SK-N-SH (cell line): Measurements from ENCODE around the gene FLRT1. TPM values are rescaled to one million over a fixed set of nuclear protein-coding genes. Genes with fewer than 3 reads are reported as not detected.

Experiments
- CTCF ChIA-PET: fragments of 300-600, 350-600 bp; formaldehyde crosslinking; extraction: SDS; loops from one replicate; lab custom pipeline; 2021; lab: Yijun Ruan, JAX
- POLR2A ChIA-PET: fragments of 350-600 bp; sonication (Branson Sonifier 250); formaldehyde crosslinking; extraction: SDS; loops from one replicate; lab custom pipeline; 2020; ENCODE audit warnings: antibody characterized with exemption, inconsistent platforms; lab: Yijun Ruan, JAX
- DNase-seq: peaks from one replicate; pipeline ENCODE4 v3.0.0; 2012
- H2AFZ ChIP-seq: fragments of 200-600 bp; sonication (generic); 2 replicates; pipeline ENCODE4 v1.8.1; 2016; ENCODE audit warnings: antibody characterized with exemption, mild to moderate bottlenecking, low read depth
- H3F3A ChIP-seq: fragments of 200-600 bp; sonication (generic); replicated peaks from 2 replicates; pipeline ENCODE3; 2016; ENCODE audit warnings: antibody characterized with exemption, mild to moderate bottlenecking; ENCODE audit not compliant: insufficient read depth
- H3K27ac ChIP-seq, 2 experiments: fragments of 200-500 bp in 1 of 2; fragments of 200-600 bp in 1 of 2; sonication (Bioruptor generic) in 1 of 2; sonication (generic), shearing (Covaris generic) in 1 of 2; 2 replicates each; pipeline versions ENCODE4 v1.5.1 to v1.6.1; 2014 to 2016; ENCODE audit warnings: low read depth in 2 of 2, inconsistent platforms in 1 of 2, low read length in 1 of 2, mild to moderate bottlenecking in 1 of 2, mixed read lengths in 1 of 2
- H3K27me3 ChIP-seq: fragments of 200-600 bp; sonication (generic), shearing (Covaris generic); 2 replicates; pipeline ENCODE4 v1.6.1; 2016; ENCODE audit warnings: mixed run types; ENCODE audit not compliant: insufficient read depth
- H3K36me3 ChIP-seq, 2 experiments: fragments of 200-500 bp in 1 of 2; fragments of 200-600 bp in 1 of 2; sonication (Bioruptor generic) in 1 of 2; sonication (generic) in 1 of 2; replicated peaks in 1 of 2; 2 replicates each; pipeline versions ENCODE3 to v1.5.1; 2014 to 2016; ENCODE audit warnings: low read length in 1 of 2, mild to moderate bottlenecking in 1 of 2; ENCODE audit not compliant: insufficient read depth in 2 of 2, control insufficient read depth in 1 of 2
- H3K4me1 ChIP-seq, 2 experiments: fragments of 200-500 bp in 1 of 2; fragments of 200-600 bp in 1 of 2; sonication (Bioruptor generic) in 1 of 2; sonication (generic), shearing (Covaris generic) in 1 of 2; 2 replicates each; pipeline versions ENCODE4 v1.5.1 to v1.6.1; 2014 to 2016; ENCODE audit warnings: low read depth in 1 of 2, low read length in 1 of 2, mixed run types in 1 of 2; ENCODE audit not compliant: insufficient read depth in 2 of 2, control insufficient read depth in 1 of 2
- H3K4me2 ChIP-seq: fragments of 200-600 bp; sonication (generic), shearing (Covaris generic); 2 replicates; pipeline ENCODE4 v1.6.1; 2017; ENCODE audit warnings: mixed run types
- H3K4me3 ChIP-seq, 2 experiments: fragments of 200-500 bp in 1 of 2; fragments of 200-600 bp in 1 of 2; sonication (Bioruptor generic) in 1 of 2; sonication (generic), shearing (Covaris generic) in 1 of 2; 2 replicates each; pipeline versions ENCODE4 v1.5.1 to v1.8.1; 2014 to 2016; ENCODE audit warnings: low read depth in 2 of 2, inconsistent platforms in 1 of 2, low read length in 1 of 2, mild to moderate bottlenecking in 1 of 2, mixed read lengths in 1 of 2, moderate library complexity in 1 of 2
- H3K79me2 ChIP-seq: fragments of 200-600 bp; sonication (generic); 2 replicates; pipeline ENCODE4 v1.8.1; 2017; ENCODE audit warnings: mild to moderate bottlenecking; ENCODE audit not compliant: insufficient read depth
- H3K9ac ChIP-seq: fragments of 200-600 bp; sonication (generic); 2 replicates; pipeline ENCODE4 v1.6.1; 2017; ENCODE audit warnings: mixed run types
- H3K9me2 ChIP-seq: fragments of 200-600 bp; sonication (generic); 2 replicates; pipeline ENCODE4 v1.6.1; 2017; ENCODE audit warnings: mixed run types
- H3K9me3 ChIP-seq: fragments of 200-600 bp; sonication (generic); 2 replicates; pipeline ENCODE4 v1.6.1; 2017; ENCODE audit warnings: mixed run types, mild to moderate bottlenecking, moderate library complexity
- H4K20me1 ChIP-seq: fragments of 200-600 bp; sonication (generic); 2 replicates; pipeline ENCODE4 v1.6.1; 2017; ENCODE audit warnings: mild to moderate bottlenecking, mixed run types; ENCODE audit not compliant: insufficient read depth
- FOXJ3 ChIP-seq: sonication (generic); formaldehyde crosslinking; IDR thresholded peaks from 2 replicates; pipeline ENCODE4 v1.5.1; 2020; ENCODE audit warnings: mild to moderate bottlenecking, missing genetic modification reagents
- GABPA ChIP-seq: IDR thresholded peaks from 2 replicates; pipeline ENCODE4 v1.4.0; 2012; ENCODE audit warnings: low read depth, mild to moderate bottlenecking
- GATA2 ChIP-seq: sonication (generic); formaldehyde crosslinking; IDR thresholded peaks from 2 replicates; pipeline ENCODE4 v1.5.0; 2020; ENCODE audit warnings: mild to moderate bottlenecking, missing genetic modification reagents
- JUND ChIP-seq: IDR thresholded peaks from 2 replicates; pipeline ENCODE4 v1.4.0; 2012
- NFIC ChIP-seq: IDR thresholded peaks from 2 replicates; pipeline ENCODE4 v1.4.0; 2012; ENCODE audit warnings: borderline replicate concordance
- NRF1 ChIP-seq: IDR thresholded peaks from 2 replicates; pipeline ENCODE4 v1.6.1; 2012; ENCODE audit warnings: low read depth, mild to moderate bottlenecking, low read length
- POLR2AphosphoS5 ChIP-seq: IDR thresholded peaks from 2 replicates; pipeline ENCODE4 v1.6.1; 2012; ENCODE audit warnings: low read depth, low read length
- RAD21 ChIP-seq: IDR thresholded peaks from 2 replicates; pipeline ENCODE4 v1.6.1; 2012; ENCODE audit warnings: mild to moderate bottlenecking, low read length
- RCOR1 ChIP-seq: fragments of 150-350 bp; IDR thresholded peaks from 2 replicates; pipeline ENCODE4 v1.6.1; 2017; ENCODE audit warnings: antibody characterized with exemption, low read length
- SIN3A ChIP-seq: IDR thresholded peaks from 2 replicates; pipeline ENCODE4 v1.6.1; 2012; ENCODE audit warnings: low read depth, mild to moderate bottlenecking, low read length, moderate library complexity, borderline replicate concordance
- TEAD4 ChIP-seq: IDR thresholded peaks from 2 replicates; pipeline ENCODE4 v1.4.0; 2012; ENCODE audit warnings: mild to moderate bottlenecking, borderline replicate concordance; ENCODE audit not compliant: insufficient read depth
- YY1 ChIP-seq: IDR thresholded peaks from 2 replicates; pipeline ENCODE4 v1.4.0; 2012; ENCODE audit warnings: low read depth, mild to moderate bottlenecking
- WGBS: methylation state at CpG from one replicate; pipeline ENCODE4 v1.1.6; 2017; ENCODE audit warnings: low lambda C conversion rate; 5-methylcytosine and 5-hydroxymethylcytosine counted together
- polyA plus RNA-seq, 3 experiments: library from polyadenylated mRNA; depleted of rRNA; stranded (reverse); fragments of >200 nt; gene quantifications; 2 replicates each; pipeline ENCODE4 v1.2.3, GENCODE V29; 2012
- TF ChIP-seq, protein P1 (sequence below): fragments of 200-600 bp; sonication (generic); IDR thresholded peaks from 2 replicates; pipeline ENCODE4 v1.6.1; 2017; ENCODE audit warnings: antibody characterized with exemption, mild to moderate bottlenecking, moderate library complexity
- TF ChIP-seq, protein P2 (sequence below): IDR thresholded peaks from 2 replicates; pipeline ENCODE4 v1.4.0; 2012; ENCODE audit warnings: low read depth, borderline replicate concordance
- TF ChIP-seq, protein P3 (sequence below): IDR thresholded peaks from 2 replicates; pipeline ENCODE4 v1.6.1; 2012; ENCODE audit warnings: mild to moderate bottlenecking, low read depth, low read length, moderate library complexity
- TF ChIP-seq, protein P4 (sequence below): IDR thresholded peaks from 2 replicates; pipeline ENCODE4 v1.4.0; 2012; ENCODE audit warnings: low read depth, borderline replicate concordance
- TF ChIP-seq, protein P5 (sequence below): fragments of 150-350 bp; IDR thresholded peaks from 2 replicates; pipeline ENCODE4 v1.6.1; 2017; ENCODE audit warnings: antibody characterized with exemption, low read length, low read depth, borderline replicate concordance

FLRT1 gene
- polyA plus RNA-seq, 1 of the 3 experiments (the other 2 are of a cell fraction): 0.03 TPM

DNA sequence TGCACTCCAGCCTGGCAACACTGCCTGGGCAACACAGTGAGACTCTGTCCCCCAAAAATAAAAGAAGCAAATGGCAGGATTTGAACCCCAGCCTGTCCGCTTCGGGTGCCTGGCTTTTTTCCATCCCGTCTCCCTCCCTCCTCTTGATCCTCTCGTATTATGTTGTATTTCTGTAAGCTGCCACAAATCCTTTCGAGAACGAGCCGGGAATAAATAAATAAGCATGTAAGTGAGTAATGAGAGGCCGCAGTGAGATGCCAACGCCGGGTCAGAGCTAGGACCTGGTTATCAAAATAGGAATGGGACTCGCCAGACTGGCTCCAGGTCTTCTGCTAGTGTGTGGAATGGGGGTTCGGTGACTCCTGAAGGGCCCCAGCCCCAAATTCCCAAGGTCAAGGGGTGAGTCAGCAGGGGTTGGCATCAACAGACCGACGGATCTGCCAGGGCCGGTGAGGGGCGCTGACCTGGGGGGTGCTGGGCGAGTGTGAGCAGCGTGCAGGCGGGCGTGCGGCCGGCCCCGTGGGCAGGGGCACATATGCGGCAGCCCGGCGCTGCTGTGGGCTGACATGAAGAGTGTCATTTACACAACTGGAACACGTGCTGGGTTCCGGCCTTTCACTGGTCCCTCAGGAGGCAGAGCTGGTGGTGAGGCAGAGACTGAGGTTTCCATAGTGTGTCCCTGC lies 47.8 kb downstream of the FLRT1 start:
- no peaks in the 10 kb centered on the region for H3K79me2 ChIP-seq
- peaks cover under 1 to 88% of the 10 kb centered on the region in 2 experiments; a peak in 1 of 4 replicates for H3K4me1 ChIP-seq
- H4K20me1 ChIP-seq: no peaks in the 10 kb centered on the region
- H3K27me3 ChIP-seq: no peaks in the 10 kb centered on the region
- no peak for DNase-seq
- TF ChIP-seq POLR2AphosphoS5: no peak
- TF ChIP-seq YY1: no peak
- TF ChIP-seq SIN3A: no peak
- TF ChIP-seq, protein P1, sequence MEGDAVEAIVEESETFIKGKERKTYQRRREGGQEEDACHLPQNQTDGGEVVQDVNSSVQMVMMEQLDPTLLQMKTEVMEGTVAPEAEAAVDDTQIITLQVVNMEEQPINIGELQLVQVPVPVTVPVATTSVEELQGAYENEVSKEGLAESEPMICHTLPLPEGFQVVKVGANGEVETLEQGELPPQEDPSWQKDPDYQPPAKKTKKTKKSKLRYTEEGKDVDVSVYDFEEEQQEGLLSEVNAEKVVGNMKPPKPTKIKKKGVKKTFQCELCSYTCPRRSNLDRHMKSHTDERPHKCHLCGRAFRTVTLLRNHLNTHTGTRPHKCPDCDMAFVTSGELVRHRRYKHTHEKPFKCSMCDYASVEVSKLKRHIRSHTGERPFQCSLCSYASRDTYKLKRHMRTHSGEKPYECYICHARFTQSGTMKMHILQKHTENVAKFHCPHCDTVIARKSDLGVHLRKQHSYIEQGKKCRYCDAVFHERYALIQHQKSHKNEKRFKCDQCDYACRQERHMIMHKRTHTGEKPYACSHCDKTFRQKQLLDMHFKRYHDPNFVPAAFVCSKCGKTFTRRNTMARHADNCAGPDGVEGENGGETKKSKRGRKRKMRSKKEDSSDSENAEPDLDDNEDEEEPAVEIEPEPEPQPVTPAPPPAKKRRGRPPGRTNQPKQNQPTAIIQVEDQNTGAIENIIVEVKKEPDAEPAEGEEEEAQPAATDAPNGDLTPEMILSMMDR: no peak
- TF ChIP-seq TEAD4: no peak
- TF ChIP-seq, protein P2, sequence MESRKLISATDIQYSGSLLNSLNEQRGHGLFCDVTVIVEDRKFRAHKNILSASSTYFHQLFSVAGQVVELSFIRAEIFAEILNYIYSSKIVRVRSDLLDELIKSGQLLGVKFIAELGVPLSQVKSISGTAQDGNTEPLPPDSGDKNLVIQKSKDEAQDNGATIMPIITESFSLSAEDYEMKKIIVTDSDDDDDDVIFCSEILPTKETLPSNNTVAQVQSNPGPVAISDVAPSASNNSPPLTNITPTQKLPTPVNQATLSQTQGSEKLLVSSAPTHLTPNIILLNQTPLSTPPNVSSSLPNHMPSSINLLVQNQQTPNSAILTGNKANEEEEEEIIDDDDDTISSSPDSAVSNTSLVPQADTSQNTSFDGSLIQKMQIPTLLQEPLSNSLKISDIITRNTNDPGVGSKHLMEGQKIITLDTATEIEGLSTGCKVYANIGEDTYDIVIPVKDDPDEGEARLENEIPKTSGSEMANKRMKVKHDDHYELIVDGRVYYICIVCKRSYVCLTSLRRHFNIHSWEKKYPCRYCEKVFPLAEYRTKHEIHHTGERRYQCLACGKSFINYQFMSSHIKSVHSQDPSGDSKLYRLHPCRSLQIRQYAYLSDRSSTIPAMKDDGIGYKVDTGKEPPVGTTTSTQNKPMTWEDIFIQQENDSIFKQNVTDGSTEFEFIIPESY: no peak
- TF ChIP-seq JUND: no peak
- TF ChIP-seq GABPA: no peak
- TF ChIP-seq FOXJ3: no peak
- TF ChIP-seq, protein P3, sequence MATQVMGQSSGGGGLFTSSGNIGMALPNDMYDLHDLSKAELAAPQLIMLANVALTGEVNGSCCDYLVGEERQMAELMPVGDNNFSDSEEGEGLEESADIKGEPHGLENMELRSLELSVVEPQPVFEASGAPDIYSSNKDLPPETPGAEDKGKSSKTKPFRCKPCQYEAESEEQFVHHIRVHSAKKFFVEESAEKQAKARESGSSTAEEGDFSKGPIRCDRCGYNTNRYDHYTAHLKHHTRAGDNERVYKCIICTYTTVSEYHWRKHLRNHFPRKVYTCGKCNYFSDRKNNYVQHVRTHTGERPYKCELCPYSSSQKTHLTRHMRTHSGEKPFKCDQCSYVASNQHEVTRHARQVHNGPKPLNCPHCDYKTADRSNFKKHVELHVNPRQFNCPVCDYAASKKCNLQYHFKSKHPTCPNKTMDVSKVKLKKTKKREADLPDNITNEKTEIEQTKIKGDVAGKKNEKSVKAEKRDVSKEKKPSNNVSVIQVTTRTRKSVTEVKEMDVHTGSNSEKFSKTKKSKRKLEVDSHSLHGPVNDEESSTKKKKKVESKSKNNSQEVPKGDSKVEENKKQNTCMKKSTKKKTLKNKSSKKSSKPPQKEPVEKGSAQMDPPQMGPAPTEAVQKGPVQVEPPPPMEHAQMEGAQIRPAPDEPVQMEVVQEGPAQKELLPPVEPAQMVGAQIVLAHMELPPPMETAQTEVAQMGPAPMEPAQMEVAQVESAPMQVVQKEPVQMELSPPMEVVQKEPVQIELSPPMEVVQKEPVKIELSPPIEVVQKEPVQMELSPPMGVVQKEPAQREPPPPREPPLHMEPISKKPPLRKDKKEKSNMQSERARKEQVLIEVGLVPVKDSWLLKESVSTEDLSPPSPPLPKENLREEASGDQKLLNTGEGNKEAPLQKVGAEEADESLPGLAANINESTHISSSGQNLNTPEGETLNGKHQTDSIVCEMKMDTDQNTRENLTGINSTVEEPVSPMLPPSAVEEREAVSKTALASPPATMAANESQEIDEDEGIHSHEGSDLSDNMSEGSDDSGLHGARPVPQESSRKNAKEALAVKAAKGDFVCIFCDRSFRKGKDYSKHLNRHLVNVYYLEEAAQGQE: no peak
- no peak for TF ChIP-seq GATA2 (CRISPR knock-in tag)
- TF ChIP-seq RCOR1: no peak
- TF ChIP-seq NRF1: no peak
- no peak for TF ChIP-seq RAD21
- TF ChIP-seq NFIC: no peak
- TF ChIP-seq, protein P4, sequence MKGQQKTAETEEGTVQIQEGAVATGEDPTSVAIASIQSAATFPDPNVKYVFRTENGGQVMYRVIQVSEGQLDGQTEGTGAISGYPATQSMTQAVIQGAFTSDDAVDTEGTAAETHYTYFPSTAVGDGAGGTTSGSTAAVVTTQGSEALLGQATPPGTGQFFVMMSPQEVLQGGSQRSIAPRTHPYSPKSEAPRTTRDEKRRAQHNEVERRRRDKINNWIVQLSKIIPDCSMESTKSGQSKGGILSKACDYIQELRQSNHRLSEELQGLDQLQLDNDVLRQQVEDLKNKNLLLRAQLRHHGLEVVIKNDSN: no peak
- TF ChIP-seq, protein P5, sequence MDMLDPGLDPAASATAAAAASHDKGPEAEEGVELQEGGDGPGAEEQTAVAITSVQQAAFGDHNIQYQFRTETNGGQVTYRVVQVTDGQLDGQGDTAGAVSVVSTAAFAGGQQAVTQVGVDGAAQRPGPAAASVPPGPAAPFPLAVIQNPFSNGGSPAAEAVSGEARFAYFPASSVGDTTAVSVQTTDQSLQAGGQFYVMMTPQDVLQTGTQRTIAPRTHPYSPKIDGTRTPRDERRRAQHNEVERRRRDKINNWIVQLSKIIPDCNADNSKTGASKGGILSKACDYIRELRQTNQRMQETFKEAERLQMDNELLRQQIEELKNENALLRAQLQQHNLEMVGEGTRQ: no peak
- no peak overlapping the region for H3K9ac ChIP-seq
- POLR2A ChIA-PET: no interaction called here
- H3K4me2 ChIP-seq: no peak overlapping the region
- no peak overlapping the region for H3K4me3 ChIP-seq
- no peaks in the 10 kb centered on the region for H3K36me3 ChIP-seq
- CTCF ChIA-PET: interaction anchor here (1.0 to 4.6 kb wide), 6 partner anchors 13 to 69 kb away, joined by 3 to 28 read pairs (median 5); no protein-coding TSS in a partner anchor
- WGBS: 95% methylated on average over 27 of the region's 28 CpGs
- no peaks in the 10 kb centered on the region for H3K9me3 ChIP-seq
- no peaks in the 10 kb centered on the region for H3K9me2 ChIP-seq
- H2AFZ ChIP-seq: no peak overlapping the region
- H3K27ac ChIP-seq: peak overlapping the region in 1 of 2 experiments; percentile 98; a peak in 2 of 4 replicates
- H3F3A ChIP-seq: no peaks in the 10 kb centered on the region
